K562 (cell line): ENCODE data around the gene GRIPAP1.

Source experiments
- CHD4 ChIP-seq: fragments of 200-600 bp; sonication (generic); IDR thresholded peaks from 3 replicates; pipeline ENCODE4 v1.6.1; 2012; ENCODE audit warnings: low read depth, mild to moderate bottlenecking, mixed read lengths, low read length, inconsistent platforms; ENCODE audit not compliant: insufficient read depth, insufficient replicate concordance, poor library complexity, severe bottlenecking
- CTCF ChIP-seq, 3 experiments: IDR thresholded peaks in 2 of 3; conservative IDR thresholded peaks in 1 of 3; 2 replicates each; pipeline ENCODE4 v1.5.1; 2011 to 2012; ENCODE audit warnings: low read length in 3 of 3, mild to moderate bottlenecking in 3 of 3, control low read depth in 2 of 3, improper control_type of control experiment in 1 of 3, inconsistent platforms in 1 of 3, low read depth in 1 of 3, mixed read lengths in 1 of 3, moderate library complexity in 1 of 3; ENCODE audit not compliant: insufficient read depth in 2 of 3
- MLX ChIP-seq, 2 experiments: fragments of 450-650 bp in 1 of 2; sonication (generic) in 1 of 2; formaldehyde crosslinking; conservative IDR thresholded peaks; 2 replicates each; pipeline versions ENCODE4 v1.4.0 to v1.8.1; 2020 to 2022; ENCODE audit warnings: mild to moderate bottlenecking in 1 of 2, missing genetic modification reagents in 1 of 2
- STAT5B ChIP-seq: fragments of 250-450 bp; sonication (Bioruptor Pico); IDR thresholded peaks from 2 replicates; pipeline ENCODE4 v1.8.0; 2021; ENCODE audit warnings: mild to moderate bottlenecking, inconsistent platforms
- TF ChIP-seq, protein P1 (sequence below): sonication (generic); formaldehyde crosslinking; IDR thresholded peaks from 2 replicates; pipeline ENCODE4 v1.8.0; 2022; ENCODE audit warnings: mild to moderate bottlenecking, low read depth, missing genetic modification reagents

DNA sequence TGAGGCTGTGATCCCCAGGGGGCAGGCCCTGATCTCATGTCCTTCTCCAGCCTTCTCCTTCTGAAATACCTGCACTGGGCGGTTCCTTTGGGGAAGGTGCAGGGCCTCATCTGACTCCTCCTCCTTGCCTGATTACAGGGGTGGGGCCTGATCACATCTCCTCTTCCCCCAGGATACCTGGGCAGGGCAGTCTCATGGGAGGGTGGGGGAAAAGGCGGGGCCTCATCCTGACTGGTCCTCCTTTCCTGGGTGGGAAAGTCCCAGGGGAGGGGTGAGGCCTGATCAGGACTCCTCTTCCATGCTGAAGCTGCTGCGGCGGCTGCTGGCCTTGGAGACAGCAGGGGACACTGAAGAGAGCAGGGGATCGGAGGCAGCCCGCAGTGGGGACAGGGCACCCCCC, 27.8 kb upstream of the GRIPAP1 start:
- TF ChIP-seq CHD4 = no peak
- TF ChIP-seq CTCF (IDR thresholded peaks at IDR 0.05 in 2 of 3, conservative IDR thresholded peaks at IDR 0.05 in 1 of 3; ENCODE audit: insufficient read depth in 2 of 3, low read depth in 1 of 3, low read length in 3 of 3) = no peak
- TF ChIP-seq MLX (CRISPR knock-in tag; conservative IDR thresholded peaks at IDR 0.05) = no peak
- TF ChIP-seq, protein P1, sequence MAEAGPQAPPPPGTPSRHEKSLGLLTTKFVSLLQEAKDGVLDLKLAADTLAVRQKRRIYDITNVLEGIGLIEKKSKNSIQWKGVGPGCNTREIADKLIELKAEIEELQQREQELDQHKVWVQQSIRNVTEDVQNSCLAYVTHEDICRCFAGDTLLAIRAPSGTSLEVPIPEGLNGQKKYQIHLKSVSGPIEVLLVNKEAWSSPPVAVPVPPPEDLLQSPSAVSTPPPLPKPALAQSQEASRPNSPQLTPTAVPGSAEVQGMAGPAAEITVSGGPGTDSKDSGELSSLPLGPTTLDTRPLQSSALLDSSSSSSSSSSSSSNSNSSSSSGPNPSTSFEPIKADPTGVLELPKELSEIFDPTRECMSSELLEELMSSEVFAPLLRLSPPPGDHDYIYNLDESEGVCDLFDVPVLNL (CRISPR knock-in tag) = no peak
- no peak for TF ChIP-seq STAT5B (CRISPR knock-in tag)
